ENCODE measurements around the gene ZCCHC14. TPM values are rescaled to one million over a fixed set of nuclear protein-coding genes. Genes with fewer than 3 reads are reported as not detected.

ZCCHC14 gene
- total RNA-seq, 1 experiment from 2014 or later: 27.7 TPM

DNA sequence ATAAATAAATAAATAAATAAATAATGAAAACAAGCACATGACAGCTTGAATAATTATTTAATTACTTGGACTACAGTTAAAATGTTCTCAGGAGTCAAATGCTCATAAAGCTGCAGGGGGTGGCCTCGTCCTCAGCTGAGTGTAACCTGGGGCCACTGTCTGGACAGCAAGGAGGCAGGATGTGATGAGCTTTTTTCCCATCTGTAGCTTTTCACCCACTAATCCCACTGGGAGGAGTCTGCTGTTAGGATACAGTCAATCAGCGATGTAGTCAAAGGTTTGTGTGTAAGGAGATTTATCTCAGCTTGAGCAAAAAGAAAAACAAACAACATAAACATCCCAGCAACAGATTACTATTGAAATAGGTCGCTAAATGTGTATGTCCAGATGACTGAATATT, 22.5 kb downstream of the ZCCHC14 start:
- H3K4ac ChIP-seq (ENCODE audit: low read depth, low read length): no peak overlapping the region
- H3K9me3 ChIP-seq (ENCODE audit: control insufficient read depth, low read depth, low read length): no peaks in the 10 kb centered on the region
- no peak overlapping the region for H2BK20ac ChIP-seq (ENCODE audit: low read depth, low read length, poor library complexity, severe bottlenecking)
- no peaks in the 10 kb centered on the region for H4K20me1 ChIP-seq (ENCODE audit: control insufficient read depth, insufficient read depth, insufficient read length)
- H3K9ac ChIP-seq (ENCODE audit: extremely low read depth, insufficient read length, low read length): peak overlapping the region; percentile 8
- no peak overlapping the region for H3K4me2 ChIP-seq (ENCODE audit: insufficient read depth, insufficient read length, low read length)
- no peak overlapping the region for H4K8ac ChIP-seq (replicated peaks; ENCODE audit: insufficient read length, low read depth, low read length)
- no peak overlapping the region for H3K27ac ChIP-seq (ENCODE audit: insufficient read length, low read depth, low read length)
- no peak overlapping the region for H2BK12ac ChIP-seq (ENCODE audit: insufficient read length, low read depth, low read length)
- H2BK5ac ChIP-seq (ENCODE audit: insufficient read length, low read length): no peak overlapping the region
- H3K14ac ChIP-seq (ENCODE audit: insufficient read depth, low read length): no peak overlapping the region
- peaks cover 11% of the 10 kb centered on the region; the same call in 1 of the 2 replicates for H3K79me2 ChIP-seq (ENCODE audit: insufficient read depth, low read length)
- H3K27me3 Mint-ChIP-seq (ENCODE audit: low read depth): no peaks in the 10 kb centered on the region
- H3K23me2 ChIP-seq (ENCODE audit: insufficient read length, low read depth, low read length, poor library complexity, severe bottlenecking): no peaks in the 10 kb centered on the region
- H4K91ac ChIP-seq (ENCODE audit: insufficient read length, low read depth, low read length): no peak overlapping the region
- peaks cover 9% of the 10 kb centered on the region for H3K79me1 ChIP-seq (ENCODE audit: insufficient read depth, low read depth, low read length, poor library complexity, severe bottlenecking)
- no peak overlapping the region for H3K4me3 Mint-ChIP-seq
- no peak overlapping the region for H3K23ac ChIP-seq (ENCODE audit: insufficient read length, low read depth, low read length)
- TF ChIP-seq CTCF (conservative IDR thresholded peaks at IDR 0.05): no peak
- peaks cover 23 to 32% of the 10 kb centered on the region in 2 experiments for H3K4me1 Mint-ChIP-seq
- no CpG with 5 or more reads among the region's 3 CpGs for WGBS (ENCODE audit: extremely low coverage, insufficient read length, low lambda C conversion rate)
- H3K9me3 Mint-ChIP-seq: no peaks in the 10 kb centered on the region
- H2BK120ac ChIP-seq (ENCODE audit: low read depth, low read length, poor library complexity, severe bottlenecking): no peak overlapping the region
- no peak overlapping the region for H3T11ph ChIP-seq (ENCODE audit: low read length)
- no peak overlapping the region for H3K18ac ChIP-seq (ENCODE audit: insufficient read length, low read depth, low read length)
- no peak overlapping the region for H2AFZ ChIP-seq (ENCODE audit: low read length)
- DNase-seq: no peak
- H3K56ac ChIP-seq (ENCODE audit: insufficient read length, low read depth, low read length): no peak overlapping the region
- peak overlapping the region in 1 of 3 experiments; percentile 21; a peak in 2 of 7 replicates for H3K27ac Mint-ChIP-seq
- no peaks in the 10 kb centered on the region for H3K27me3 ChIP-seq (ENCODE audit: insufficient read depth, low read length)
- peaks cover 3% of the 10 kb centered on the region; the same call in 1 of the 2 replicates for H3K4me1 ChIP-seq (ENCODE audit: insufficient read depth, low read length)
- H4K5ac ChIP-seq (ENCODE audit: insufficient read length, low read depth, low read length): no peak overlapping the region
- H3K36me3 Mint-ChIP-seq (ENCODE audit: insufficient read depth in 1 of 3, low read depth in 3 of 3): peaks cover 0 to 3% (median 2%) of the 10 kb centered on the region in 3 experiments; a peak in 1 of 7 replicates
- no peak overlapping the region for H2BK15ac ChIP-seq (ENCODE audit: low read depth, low read length)
- H2AK5ac ChIP-seq (ENCODE audit: insufficient read length, low read length): no peak overlapping the region
